PFSK-1 (cell line): ENCODE results near the gene WDR54.

Experiments used
- POLR2AphosphoS5 ChIP-seq: IDR thresholded peaks from 2 replicates; pipeline ENCODE4 v1.6.1; 2012; ENCODE audit warnings: low read depth, mild to moderate bottlenecking, control low read depth, low read length, moderate library complexity
- SIN3A ChIP-seq: IDR thresholded peaks from 2 replicates; pipeline ENCODE4 v1.6.1; 2012; ENCODE audit warnings: mild to moderate bottlenecking, low read length, moderate library complexity, borderline replicate concordance; ENCODE audit not compliant: insufficient read depth

GRCh38 chr2:74417197-74417596, 4.3 kb upstream of the WDR54 start:
- TF ChIP-seq POLR2AphosphoS5 = no peak
- no peak for TF ChIP-seq SIN3A
